ENCODE measurements around the gene MASP1.

DNA sequence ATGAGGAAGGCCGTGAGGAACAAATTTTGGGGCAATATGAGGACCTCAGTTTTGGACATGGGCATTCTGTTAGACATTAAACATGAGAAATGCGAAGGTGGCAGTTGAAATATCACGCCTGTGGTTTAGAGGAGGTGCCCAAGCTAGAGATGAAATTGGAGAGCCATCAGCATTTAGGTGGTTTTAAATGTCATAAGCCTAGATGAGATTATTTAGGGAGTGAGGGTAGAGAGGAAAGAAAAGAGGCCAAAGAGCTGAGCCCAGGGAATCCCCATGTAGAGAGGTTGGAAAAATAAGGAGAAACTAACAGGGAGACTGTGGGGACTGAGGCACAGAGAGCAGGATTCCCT, 79.4 kb downstream of the MASP1 start:
- TF ChIP-seq GATA2 (IDR thresholded peaks at IDR 0.05; ENCODE audit: low read depth, low read length) = no peak
- no peak for TF ChIP-seq GATA3 (IDR thresholded peaks at IDR 0.05; ENCODE audit: low read depth, low read length)

All from SH-SY5Y (cell line).